Stimulated activated CD8-positive, alpha-beta memory T cell treated with anti-CD3 and anti-CD28 coated beads, Interleukin-4, amount 100 ng/mL, for 1 hour (primary cell): ENCODE data around the gene HPCA.

Experiments
- DNase-seq, 2 donors: peaks; one replicate each; pipeline ENCODE4 v3.0.0-alpha.2; 2020; ENCODE audit warnings: low read depth in 2 of 2, low spot score in 1 of 2

HPCA gene

GRCh38 chr1:32870615-32871363 lies 15.5 kb upstream of the HPCA start, which contains the start of gene FNDC5:
Gene FNDC5 (minus strand): TSS chr1:32870912.
- no peak for DNase-seq

GRCh38 chr1:32871364-32872191 lies 14.7 kb upstream of the HPCA start:
- DNase-seq: no peak

GRCh38 chr1:32872192-32872460 lies 14.2 kb upstream of the HPCA start:
- DNase-seq: no peak

GRCh38 chr1:32873484-32873883 lies 12.8 kb upstream of the HPCA start:
- DNase-seq: no peak

GRCh38 chr1:32874860-32875752 lies 11.2 kb upstream of the HPCA start:
- no peak for DNase-seq

- peak in 1 of 2 donors; percentile 48 for DNase-seq
Measured at GRCh38 chr1:32876341-32877210, 9.7 kb upstream of the HPCA start.

- no peak for DNase-seq
Measured at GRCh38 chr1:32877211-32878110, 8.8 kb upstream of the HPCA start.

- no peak for DNase-seq
Measured at GRCh38 chr1:32878183-32878582, 8.1 kb upstream of the HPCA start.

- DNase-seq: no peak
Measured at GRCh38 chr1:32878637-32879041, 7.7 kb upstream of the HPCA start.

- DNase-seq: no peak
Measured at GRCh38 chr1:32881291-32881690, 5.0 kb upstream of the HPCA start.

- no peak for DNase-seq
Measured at GRCh38 chr1:32881871-32882850, 4.1 kb upstream of the HPCA start.

- no peak for DNase-seq
Measured at GRCh38 chr1:32883338-32884031, 2.8 kb upstream of the HPCA start.

- no peak for DNase-seq
Measured at GRCh38 chr1:32884032-32884372, 2.3 kb upstream of the HPCA start.

GRCh38 chr1:32884726-32885125 lies 1.6 kb upstream of the HPCA start:
- no peak for DNase-seq

GRCh38 chr1:32885676-32886003 lies 651 bp upstream of the HPCA start:
- DNase-seq: no peak

GRCh38 chr1:32886828-32887414 lies 630 bp downstream of the HPCA start:
- DNase-seq: no peak

- no peak for DNase-seq
Measured at GRCh38 chr1:32887623-32888022, 1.3 kb downstream of the HPCA start.

- no peak for DNase-seq
Measured at GRCh38 chr1:32888134-32888533, 1.8 kb downstream of the HPCA start.
